Measurements from ENCODE around the gene FBXW11. TPM values are rescaled to one million over a fixed set of nuclear protein-coding genes. Genes with fewer than 3 reads are reported as not detected.

FBXW11 gene
- total RNA-seq, 2 donors from 2014 or later: 47.3 to 54.8 TPM

GRCh38 chr5:171834461-171834860, 172.0 kb downstream of the FBXW11 start:
- Mint-ChIP-seq H3K27me3 (peaks cover 0 to 2% of the 10 kb centered on the region in 2 donors), H3K9me3 (peaks cover 2% of the 10 kb centered on the region), H3K4me3 (no peak overlapping the region), H3K36me3 (no peaks in the 10 kb centered on the region), H3K27ac (no peak overlapping the region), H3K4me1 (ENCODE audit: low read depth in 2 of 2) (no peaks in the 10 kb centered on the region)
- ATAC-seq: no peak
- no peak for DNase-seq (ENCODE audit: low spot score)

- H3K4me1 Mint-ChIP-seq (ENCODE audit: low read depth in 2 of 2): no peaks in the 10 kb centered on the region
- no peaks in the 10 kb centered on the region for H3K36me3 Mint-ChIP-seq
- peaks cover 2% of the 10 kb centered on the region for H3K9me3 Mint-ChIP-seq
- ATAC-seq: no peak
- peaks cover 0 to 2% of the 10 kb centered on the region in 2 donors for H3K27me3 Mint-ChIP-seq
- H3K4me3 Mint-ChIP-seq: no peak overlapping the region
- DNase-seq (ENCODE audit: low spot score): no peak
- H3K27ac Mint-ChIP-seq: no peak overlapping the region
Observed at GRCh38 chr5:171832775-171833174, 173.7 kb downstream of the FBXW11 start.

GRCh38 chr5:171830686-171831085, 175.8 kb downstream of the FBXW11 start:
- no peak for ATAC-seq
- Mint-ChIP-seq H3K4me1 (ENCODE audit: low read depth in 2 of 2) (no peaks in the 10 kb centered on the region), H3K27me3 (peaks cover 0 to 10% of the 10 kb centered on the region in 2 donors), H3K9me3 (peaks cover 2% of the 10 kb centered on the region), H3K36me3 (no peaks in the 10 kb centered on the region), H3K27ac (no peak overlapping the region), H3K4me3 (no peak overlapping the region)
- DNase-seq (ENCODE audit: low spot score): no peak

GRCh38 chr5:171827162-171827561, 179.3 kb downstream of the FBXW11 start:
- no peak overlapping the region for H3K4me3 Mint-ChIP-seq
- H3K36me3 Mint-ChIP-seq: no peaks in the 10 kb centered on the region
- DNase-seq (ENCODE audit: low spot score): no peak
- H3K4me1 Mint-ChIP-seq (ENCODE audit: low read depth in 2 of 2): no peaks in the 10 kb centered on the region
- peaks cover 2% of the 10 kb centered on the region for H3K9me3 Mint-ChIP-seq
- H3K27me3 Mint-ChIP-seq: peaks cover 5 to 10% of the 10 kb centered on the region in 2 donors
- no peak overlapping the region for H3K27ac Mint-ChIP-seq
- ATAC-seq: no peak

GRCh38 chr5:171826132-171826531, 180.3 kb downstream of the FBXW11 start:
- no peak for ATAC-seq
- no peaks in the 10 kb centered on the region for H3K9me3 Mint-ChIP-seq

GRCh38 chr5:171825051-171825450, 181.4 kb downstream of the FBXW11 start:
- H3K9me3 Mint-ChIP-seq: no peaks in the 10 kb centered on the region
- ATAC-seq: no peak

More at GRCh38 chr5:171826132-171826531, 180.3 kb downstream of the FBXW11 start:
- no peak for DNase-seq (ENCODE audit: low spot score)
- peaks cover 5 to 9% of the 10 kb centered on the region in 2 donors for H3K27me3 Mint-ChIP-seq
- no peaks in the 10 kb centered on the region for H3K36me3 Mint-ChIP-seq
- no peaks in the 10 kb centered on the region for H3K4me1 Mint-ChIP-seq (ENCODE audit: low read depth in 2 of 2)
- H3K4me3 Mint-ChIP-seq: no peak overlapping the region
- H3K27ac Mint-ChIP-seq: no peak overlapping the region

GRCh38 chr5:171823269-171823668, 183.2 kb downstream of the FBXW11 start:
- H3K4me1 Mint-ChIP-seq (ENCODE audit: low read depth in 2 of 2): no peaks in the 10 kb centered on the region
- H3K4me3 Mint-ChIP-seq: no peak overlapping the region
- H3K36me3 Mint-ChIP-seq: no peaks in the 10 kb centered on the region
- H3K27ac Mint-ChIP-seq: no peak overlapping the region
- no peak for ATAC-seq
- peaks cover 5 to 12% of the 10 kb centered on the region in 2 donors for H3K27me3 Mint-ChIP-seq
- DNase-seq (ENCODE audit: low spot score): no peak
- no peaks in the 10 kb centered on the region for H3K9me3 Mint-ChIP-seq

More at GRCh38 chr5:171825051-171825450, 181.4 kb downstream of the FBXW11 start:
- no peaks in the 10 kb centered on the region for H3K36me3 Mint-ChIP-seq
- no peak overlapping the region for H3K4me3 Mint-ChIP-seq
- H3K4me1 Mint-ChIP-seq (ENCODE audit: low read depth in 2 of 2): no peaks in the 10 kb centered on the region
- DNase-seq (ENCODE audit: low spot score): no peak
- H3K27ac Mint-ChIP-seq: no peak overlapping the region
- peaks cover 5 to 8% of the 10 kb centered on the region in 2 donors for H3K27me3 Mint-ChIP-seq

GRCh38 chr5:171821286-171821685, 185.2 kb downstream of the FBXW11 start:
- ATAC-seq: no peak
- Mint-ChIP-seq H3K9me3 (no peaks in the 10 kb centered on the region), H3K27me3 (peaks cover 5 to 12% of the 10 kb centered on the region in 2 donors), H3K36me3 (no peaks in the 10 kb centered on the region), H3K4me1 (ENCODE audit: low read depth in 2 of 2) (no peaks in the 10 kb centered on the region), H3K27ac (no peak overlapping the region), H3K4me3 (no peak overlapping the region)
- no peak for DNase-seq (ENCODE audit: low spot score)

- DNase-seq (ENCODE audit: low spot score) (no peak), ATAC-seq (no peak)
- Mint-ChIP-seq H3K27ac (no peak overlapping the region), H3K4me1 (ENCODE audit: low read depth in 2 of 2) (no peaks in the 10 kb centered on the region), H3K9me3 (no peaks in the 10 kb centered on the region), H3K27me3 (peaks cover 5 to 9% of the 10 kb centered on the region in 2 donors), H3K36me3 (no peaks in the 10 kb centered on the region), H3K4me3 (no peak overlapping the region)
Observed at GRCh38 chr5:171820561-171820960, 185.9 kb downstream of the FBXW11 start.

GRCh38 chr5:171816666-171817065, 189.8 kb downstream of the FBXW11 start:
- H3K27ac Mint-ChIP-seq: no peak overlapping the region
- H3K9me3 Mint-ChIP-seq: no peaks in the 10 kb centered on the region
- DNase-seq (ENCODE audit: low spot score) (no peak), ATAC-seq (no peak)
- H3K36me3 Mint-ChIP-seq: no peaks in the 10 kb centered on the region
- no peaks in the 10 kb centered on the region for H3K4me1 Mint-ChIP-seq (ENCODE audit: low read depth in 2 of 2)
- H3K27me3 Mint-ChIP-seq: peaks cover 7 to 12% of the 10 kb centered on the region in 2 donors
- no peak overlapping the region for H3K4me3 Mint-ChIP-seq

- Mint-ChIP-seq H3K27ac (no peak overlapping the region), H3K36me3 (no peaks in the 10 kb centered on the region)
Observed at GRCh38 chr5:171813813-171814490, 192.5 kb downstream of the FBXW11 start.

GRCh38 chr5:171813270-171813669, 193.2 kb downstream of the FBXW11 start:
- Mint-ChIP-seq H3K4me1 (ENCODE audit: low read depth in 2 of 2) (no peaks in the 10 kb centered on the region), H3K36me3 (no peaks in the 10 kb centered on the region), H3K4me3 (no peak overlapping the region), H3K27ac (no peak overlapping the region), H3K27me3 (peaks cover 16 to 18% of the 10 kb centered on the region in 2 donors), H3K9me3 (peaks cover 3% of the 10 kb centered on the region)
- DNase-seq (ENCODE audit: low spot score) (no peak), ATAC-seq (no peak)

More at GRCh38 chr5:171813813-171814490, 192.5 kb downstream of the FBXW11 start:
- DNase-seq (ENCODE audit: low spot score): no peak
- no peaks in the 10 kb centered on the region for H3K4me1 Mint-ChIP-seq (ENCODE audit: low read depth in 2 of 2)
- H3K4me3 Mint-ChIP-seq: no peak overlapping the region
- no peak for ATAC-seq
- peaks cover 14 to 15% of the 10 kb centered on the region in 2 donors for H3K27me3 Mint-ChIP-seq
- peaks cover 3% of the 10 kb centered on the region for H3K9me3 Mint-ChIP-seq

All from natural killer cell treated with Interleukin-12 subunit alpha and Interleukin-12 subunit beta and Interleukin-15 and Interleukin-18, amount 100 ng/mL, for 72 hours (primary cell).